ENCODE results near the gene TRPM6. TPM values are rescaled to one million over a fixed set of nuclear protein-coding genes. Genes with fewer than 3 reads are reported as not detected.
"Not testable (repeated sequence)": the region's sequence is repeated elsewhere in the genome, so short reads cannot be mapped to it uniquely, and the experiment has no call there.

The TRPM6 gene
- total RNA-seq, 4 donors from 2014 or later = 0.07 to 0.22 (median 0.20) TPM; not detected in 1

DNA sequence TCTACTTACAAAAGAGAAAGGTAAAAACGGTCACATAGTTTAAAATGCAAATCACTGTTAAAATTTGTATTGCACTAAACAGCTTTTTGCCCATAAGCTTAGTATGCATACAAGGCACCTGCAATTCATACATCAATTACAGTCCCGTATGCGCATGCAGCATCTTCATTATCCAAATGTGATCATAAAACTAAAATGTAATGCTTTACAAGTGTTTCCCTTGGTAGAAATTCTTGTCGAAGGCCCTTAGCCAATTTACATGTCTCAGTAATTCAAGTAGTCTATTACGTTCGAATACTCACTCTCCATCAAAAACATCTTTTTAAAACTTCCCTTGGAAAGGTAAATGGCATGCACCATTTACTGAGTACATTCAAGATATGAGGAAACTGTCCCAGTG is 32.6 kb downstream of the TRPM6 start:
- Histone ChIP-seq H3K9me3 (no peaks in the 10 kb centered on the region), H3K27ac (no peak overlapping the region), H3K36me3 (no peaks in the 10 kb centered on the region), H3K27me3 (no peaks in the 10 kb centered on the region), H3K4me3 (no peak overlapping the region), H3K4me1 (no peaks in the 10 kb centered on the region)
- no peak for DNase-seq
- intact Hi-C loops (cut with DNase I; ENCODE audit: low total_unique reads) (no loop called here), in situ Hi-C loops (cut with MboI; ENCODE audit: low sequenced_read_pairs in 4 of 4) (no loop called here)
- no peak for ATAC-seq
- TF ChIP-seq POLR2A (IDR thresholded peaks at IDR 0.05) = no peak
- TF ChIP-seq, protein P1, sequence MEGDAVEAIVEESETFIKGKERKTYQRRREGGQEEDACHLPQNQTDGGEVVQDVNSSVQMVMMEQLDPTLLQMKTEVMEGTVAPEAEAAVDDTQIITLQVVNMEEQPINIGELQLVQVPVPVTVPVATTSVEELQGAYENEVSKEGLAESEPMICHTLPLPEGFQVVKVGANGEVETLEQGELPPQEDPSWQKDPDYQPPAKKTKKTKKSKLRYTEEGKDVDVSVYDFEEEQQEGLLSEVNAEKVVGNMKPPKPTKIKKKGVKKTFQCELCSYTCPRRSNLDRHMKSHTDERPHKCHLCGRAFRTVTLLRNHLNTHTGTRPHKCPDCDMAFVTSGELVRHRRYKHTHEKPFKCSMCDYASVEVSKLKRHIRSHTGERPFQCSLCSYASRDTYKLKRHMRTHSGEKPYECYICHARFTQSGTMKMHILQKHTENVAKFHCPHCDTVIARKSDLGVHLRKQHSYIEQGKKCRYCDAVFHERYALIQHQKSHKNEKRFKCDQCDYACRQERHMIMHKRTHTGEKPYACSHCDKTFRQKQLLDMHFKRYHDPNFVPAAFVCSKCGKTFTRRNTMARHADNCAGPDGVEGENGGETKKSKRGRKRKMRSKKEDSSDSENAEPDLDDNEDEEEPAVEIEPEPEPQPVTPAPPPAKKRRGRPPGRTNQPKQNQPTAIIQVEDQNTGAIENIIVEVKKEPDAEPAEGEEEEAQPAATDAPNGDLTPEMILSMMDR (IDR thresholded peaks at IDR 0.05 in 4 of 5, conservative IDR thresholded peaks at IDR 0.05 in 1 of 5) = no peak

DNA sequence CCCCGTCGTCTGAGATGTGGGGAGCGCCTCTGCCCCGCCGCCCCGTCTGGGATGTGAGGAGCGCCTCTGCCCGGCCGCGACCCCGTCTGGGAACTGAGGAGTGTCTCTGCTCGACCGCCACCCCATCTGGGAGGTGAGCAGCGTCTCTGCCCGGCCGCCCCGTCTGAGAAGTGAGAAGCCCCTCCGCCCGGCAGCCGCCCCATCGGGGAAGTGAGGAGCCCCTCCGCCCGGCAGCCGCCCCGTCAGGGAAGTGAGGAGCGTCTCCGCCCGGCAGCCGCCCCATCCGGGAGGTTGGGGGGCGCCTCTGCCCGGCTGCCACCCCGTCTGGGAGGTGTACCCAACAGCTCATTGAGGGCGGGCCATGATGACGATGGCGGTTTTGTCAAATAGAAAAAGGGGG is 34.7 kb downstream of the TRPM6 start:
- H3K4me3 ChIP-seq; DNase-seq; H3K27me3 ChIP-seq; H3K9me3 ChIP-seq; in situ Hi-C loops (cut with MboI; ENCODE audit: low sequenced_read_pairs in 4 of 4); ATAC-seq; H3K36me3 ChIP-seq; intact Hi-C loops (cut with DNase I; ENCODE audit: low total_unique reads); H3K4me1 ChIP-seq; H3K27ac ChIP-seq: not testable (repeated sequence)

DNA sequence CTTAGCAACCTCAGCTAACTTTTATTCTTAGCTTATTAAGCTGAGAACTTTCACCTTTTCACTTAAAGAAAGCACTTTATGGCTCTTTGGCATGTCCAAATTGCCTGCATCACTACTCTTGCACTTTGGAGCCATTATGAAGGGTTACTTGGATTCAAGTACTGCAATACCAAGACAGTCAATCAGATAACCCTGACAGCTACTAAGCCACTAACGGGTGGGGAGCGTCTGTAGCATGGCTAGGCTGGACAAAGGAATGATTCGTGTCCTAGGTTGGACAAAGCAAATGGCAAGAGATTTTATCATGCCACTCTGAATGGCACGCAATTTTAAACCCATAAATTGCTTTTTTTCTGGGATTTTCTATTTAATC is 39.6 kb downstream of the TRPM6 start:
- in situ Hi-C loops (cut with MboI; ENCODE audit: low sequenced_read_pairs in 4 of 4) = no loop called here
- no peaks in the 10 kb centered on the region for H3K27me3 ChIP-seq
- DNase-seq (no peak), ATAC-seq (no peak)
- no peaks in the 10 kb centered on the region for H3K9me3 ChIP-seq
- no peak overlapping the region for H3K4me3 ChIP-seq
- H3K36me3 ChIP-seq = no peaks in the 10 kb centered on the region
- no peaks in the 10 kb centered on the region for H3K4me1 ChIP-seq
- TF ChIP-seq, protein P1 (IDR thresholded peaks at IDR 0.05 in 4 of 5, conservative IDR thresholded peaks at IDR 0.05 in 1 of 5) = no peak
- TF ChIP-seq POLR2A (IDR thresholded peaks at IDR 0.05) = no peak
- intact Hi-C loops (cut with DNase I; ENCODE audit: low total_unique reads) = no loop called here
- H3K27ac ChIP-seq = no peak overlapping the region

DNA sequence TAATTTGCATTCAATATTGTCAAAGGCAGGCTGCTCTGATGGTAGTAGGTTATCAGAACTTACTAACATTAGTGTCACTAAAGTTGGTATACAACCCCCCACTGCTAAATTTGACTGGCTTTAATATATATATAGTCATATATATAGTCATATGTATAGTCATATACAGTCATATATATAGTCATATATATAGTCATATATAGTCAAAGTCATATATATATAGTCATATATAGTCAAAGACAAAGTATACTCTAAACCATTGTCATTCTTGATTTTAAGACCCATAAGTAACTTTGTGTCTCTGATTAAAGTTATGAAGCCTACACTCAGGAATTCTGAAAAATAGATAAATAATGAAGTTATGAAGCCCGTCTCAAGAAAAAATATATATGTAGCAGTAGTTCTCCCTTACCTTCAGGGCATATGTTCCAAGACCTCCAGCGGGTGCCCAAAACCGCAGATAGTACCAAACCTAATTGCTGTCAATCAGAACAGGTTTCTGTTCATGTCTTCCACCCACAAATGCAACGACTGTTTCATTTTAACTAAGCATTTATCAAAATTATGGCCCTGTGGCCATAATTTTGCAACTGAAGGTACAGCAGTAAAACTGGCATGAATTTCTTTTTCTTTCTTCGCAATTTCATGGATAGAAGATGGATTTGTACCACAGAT is 40.1 kb downstream of the TRPM6 start:
- no peaks in the 10 kb centered on the region for H3K9me3 ChIP-seq
- TF ChIP-seq, protein P1 (IDR thresholded peaks at IDR 0.05 in 4 of 5, conservative IDR thresholded peaks at IDR 0.05 in 1 of 5) = no peak
- TF ChIP-seq POLR2A (IDR thresholded peaks at IDR 0.05) = no peak
- no peaks in the 10 kb centered on the region for H3K36me3 ChIP-seq
- H3K27me3 ChIP-seq = no peaks in the 10 kb centered on the region
- no peaks in the 10 kb centered on the region for H3K4me1 ChIP-seq
- no peak overlapping the region for H3K27ac ChIP-seq
- intact Hi-C loops (cut with DNase I; ENCODE audit: low total_unique reads) (no loop called here), in situ Hi-C loops (cut with MboI; ENCODE audit: low sequenced_read_pairs in 4 of 4) (no loop called here)
- no peak overlapping the region for H3K4me3 ChIP-seq
- DNase-seq (no peak), ATAC-seq (no peak)

DNA sequence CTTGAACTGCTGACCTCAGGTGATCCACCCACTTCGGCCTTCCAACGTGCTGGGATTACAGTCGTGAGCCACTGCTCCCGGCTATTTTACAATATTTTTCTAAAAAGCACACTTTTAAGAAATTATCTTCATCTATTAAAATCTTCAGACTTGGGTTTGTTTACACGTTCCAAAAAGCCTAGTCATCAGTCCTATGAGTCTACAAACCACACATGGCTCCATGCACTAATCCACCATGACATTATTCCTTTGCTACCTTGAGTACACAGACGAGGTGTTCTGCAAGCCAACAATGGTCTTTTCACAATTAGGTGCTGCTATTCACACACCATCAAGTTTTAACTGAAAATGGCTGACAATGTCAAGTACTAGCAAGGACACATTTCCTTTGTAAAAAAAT is 41.0 kb downstream of the TRPM6 start:
- TF ChIP-seq, protein P1 (IDR thresholded peaks at IDR 0.05 in 4 of 5, conservative IDR thresholded peaks at IDR 0.05 in 1 of 5) = no peak
- H3K27me3 ChIP-seq = no peaks in the 10 kb centered on the region
- no peak for DNase-seq
- H3K36me3 ChIP-seq = no peaks in the 10 kb centered on the region
- intact Hi-C loops (cut with DNase I; ENCODE audit: low total_unique reads) (no loop called here), in situ Hi-C loops (cut with MboI; ENCODE audit: low sequenced_read_pairs in 4 of 4) (no loop called here)
- H3K4me1 ChIP-seq = no peaks in the 10 kb centered on the region
- no peak overlapping the region for H3K27ac ChIP-seq
- ATAC-seq = no peak
- no peaks in the 10 kb centered on the region for H3K9me3 ChIP-seq
- H3K4me3 ChIP-seq = no peak overlapping the region

All from gastrocnemius medialis (tissue), 4 donors.